Heart left ventricle (tissue), 16 donors: ENCODE data around the gene PAQR5. TPM values are rescaled to one million over a fixed set of nuclear protein-coding genes. Genes with fewer than 3 reads are reported as not detected.

Source experiments
- ATAC-seq, 4 donors: fragments of 200-7000 bp; cut with Tn5 transposase; one replicate each; pipeline ENCODE4 v1.9.1; 2020 to 2022; ENCODE audit warnings: moderate library complexity in 4 of 4, mild to moderate bottlenecking in 3 of 4, moderate number of reproducible peaks in 1 of 4
- DNase-seq, 5 donors: peaks; one replicate each; pipeline ENCODE4 v3.0.0-alpha.2; 2020
- H3K27ac ChIP-seq, 12 donors: fragments of 200-600 bp; sonication (generic) in 4 of 12; one replicate each; pipeline versions ENCODE4 v1.5.0 to v1.8.0; 2016 to 2022; ENCODE audit warnings: mild to moderate bottlenecking in 2 of 12
- H3K27me3 ChIP-seq, 9 donors: fragments of 200-600 bp; sonication (generic) in 2 of 9; one replicate each; pipeline versions ENCODE4 v1.5.1 to v1.8.0; 2016 to 2022; ENCODE audit warnings: mild to moderate bottlenecking in 3 of 9
- H3K36me3 ChIP-seq, 9 donors: fragments of 200-600 bp; sonication (generic) in 2 of 9; one replicate each; pipeline versions ENCODE4 v1.5.0 to v1.8.0; 2018 to 2022; ENCODE audit warnings: mild to moderate bottlenecking in 2 of 9
- H3K4me1 ChIP-seq, 12 donors: fragments of 200-600 bp; sonication (generic) in 4 of 12; one replicate each; pipeline versions ENCODE4 v1.5.0 to v1.8.0; 2016 to 2022; ENCODE audit warnings: mild to moderate bottlenecking in 3 of 12
- H3K4me3 ChIP-seq, 12 donors: fragments of 200-600 bp; sonication (generic) in 4 of 12; one replicate each; pipeline versions ENCODE4 v1.5.0 to v1.8.0; 2017 to 2022; ENCODE audit warnings: mild to moderate bottlenecking in 9 of 12, moderate library complexity in 4 of 12
- H3K9me3 ChIP-seq, 12 donors: fragments of 200-600 bp; sonication (generic) in 4 of 12; one replicate each; pipeline versions ENCODE4 v1.5.0 to v1.8.0; 2016 to 2022; ENCODE audit warnings: mild to moderate bottlenecking in 1 of 12
- POLR2A ChIP-seq, 2 donors: fragments of 450-650 bp; IDR thresholded peaks; one replicate each; pipeline ENCODE4 v1.6.1; 2017; ENCODE audit warnings: antibody characterized with exemption in 2 of 2, mild to moderate bottlenecking in 2 of 2, moderate library complexity in 2 of 2
- WGBS, 4 donors: extraction: QIAGEN DNeasy Blood & Tissue Kit in 2 of 4; methylation state at CpG; one replicate each; pipeline versions ENCODE4 v1.1.5 to v1.1.7; 2013 to 2018; 5-methylcytosine and 5-hydroxymethylcytosine counted together
- intact Hi-C, 10 donors: fragments of 100-400 bp; cut with DNase I; formaldehyde crosslinking; loops; one replicate each; pipeline versions ENCODE4 v1.11.1 to v1.14.2; 2022
- polyA plus RNA-seq, 2 donors: library from polyadenylated mRNA; stranded (reverse); fragments of 200-250 nt; gene quantifications; one replicate each; pipeline ENCODE4 v1.2.3, GENCODE V29; 2013
- total RNA-seq, 9 donors: library from RNA; depleted of rRNA in 2 of 9; stranded (reverse); fragments of >200 nt in 2 of 9; fragmentation: NEBNext Ultra II Directional in 3 of 9; extraction: Animal tissue kit (Norgen Biotek cat#: 25700) in 3 of 9; gene quantifications; one replicate each; pipeline versions ENCODE4 v1.1.0 to v1.2.4, GENCODE V29; 2016 to 2023
- TF ChIP-seq, protein P1 (sequence below), 12 donors: fragments of 200-600 bp; sonication (generic) in 4 of 12; IDR thresholded peaks; one replicate each; pipeline versions ENCODE4 v1.5.0 to v1.8.0; 2018 to 2022; ENCODE audit warnings: antibody characterized with exemption in 12 of 12, mild to moderate bottlenecking in 5 of 12
- donor health status: ischemic (EF 13 %, LVEDD 7.1; RV severe dilation, severe dysfunction).
- donor health status: healthy with polysubstance abuse.
- donor health status: DM: no; HTN: yes; CAD: no.
- donor health status: DM: no; HTN: no; CAD: no.
- donor health status: ischemic (EF 25% LVEDD 6.9; RV normal size, moderate dysfunction).
- donor health status: ischemic (EF 25% LVEDD 5.7; RV mildly dilated, moderate dysfunction).
- donor health status: healthy.
- donor health status: DM: yes; HTN: yes; CAD: no.
- donor health status: ischemic (EF 35%, LVEDD 5.7; RV mildly dilated, moderate dysfunction).
- donor health status: nonischemic (EF 11% LVEDD 7.7; RV severe dilation, severe dysfunction).
- donor health status: DM: yes; HTN: yes; CAD: no.
- donor health status: PGD.
- donor health status: ischemic (EF 29% LVEDD 5.4; RV normal size, mild dysfunction).
- donor health status: nonischemic (EF 23%, LVEDD 6.1; RV moderate dilation, normal function).

Gene PAQR5
- total and polyA plus RNA-seq, 11 donors = 0.27 to 1.6 (median 1.1) TPM

DNA sequence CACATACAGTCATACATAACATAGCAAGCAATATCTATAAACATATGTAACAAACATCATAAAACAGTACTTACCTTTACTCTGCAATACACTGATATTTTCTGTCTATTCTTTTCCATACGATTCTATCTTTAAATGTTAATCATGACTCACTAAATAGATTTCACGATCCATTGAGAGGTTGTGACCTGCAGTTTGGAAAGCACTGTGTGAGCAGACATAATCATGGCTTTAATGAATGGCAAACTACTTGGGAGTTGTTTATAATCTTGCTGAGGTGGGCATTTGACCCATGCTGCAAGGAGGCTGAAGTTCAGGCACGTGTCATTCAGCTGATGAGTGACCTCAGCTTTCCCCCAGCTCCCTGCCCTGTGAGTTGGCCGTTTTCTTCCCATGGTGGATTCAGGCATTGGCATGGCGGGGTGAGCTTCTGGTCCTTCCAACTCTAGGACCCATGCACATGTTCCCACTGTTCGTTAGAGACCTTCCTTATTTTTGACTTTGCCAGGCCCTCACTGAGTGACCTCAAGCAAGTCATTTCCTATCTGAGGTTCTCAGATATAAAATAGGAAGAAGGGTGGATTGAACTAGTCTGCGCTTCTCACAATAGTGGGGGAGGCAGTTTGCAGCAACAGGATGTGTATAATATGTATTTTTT is 41.7 kb downstream of the PAQR5 start:
- H3K4me3 ChIP-seq = no peak overlapping the region
- no peaks in the 10 kb centered on the region for H3K36me3 ChIP-seq
- ATAC-seq (no peak), DNase-seq (no peak)
- H3K9me3 ChIP-seq = peaks cover 0 to 11% (median 0%) of the 10 kb centered on the region in 12 donors
- H3K27ac ChIP-seq = no peak overlapping the region
- TF ChIP-seq, protein P1, sequence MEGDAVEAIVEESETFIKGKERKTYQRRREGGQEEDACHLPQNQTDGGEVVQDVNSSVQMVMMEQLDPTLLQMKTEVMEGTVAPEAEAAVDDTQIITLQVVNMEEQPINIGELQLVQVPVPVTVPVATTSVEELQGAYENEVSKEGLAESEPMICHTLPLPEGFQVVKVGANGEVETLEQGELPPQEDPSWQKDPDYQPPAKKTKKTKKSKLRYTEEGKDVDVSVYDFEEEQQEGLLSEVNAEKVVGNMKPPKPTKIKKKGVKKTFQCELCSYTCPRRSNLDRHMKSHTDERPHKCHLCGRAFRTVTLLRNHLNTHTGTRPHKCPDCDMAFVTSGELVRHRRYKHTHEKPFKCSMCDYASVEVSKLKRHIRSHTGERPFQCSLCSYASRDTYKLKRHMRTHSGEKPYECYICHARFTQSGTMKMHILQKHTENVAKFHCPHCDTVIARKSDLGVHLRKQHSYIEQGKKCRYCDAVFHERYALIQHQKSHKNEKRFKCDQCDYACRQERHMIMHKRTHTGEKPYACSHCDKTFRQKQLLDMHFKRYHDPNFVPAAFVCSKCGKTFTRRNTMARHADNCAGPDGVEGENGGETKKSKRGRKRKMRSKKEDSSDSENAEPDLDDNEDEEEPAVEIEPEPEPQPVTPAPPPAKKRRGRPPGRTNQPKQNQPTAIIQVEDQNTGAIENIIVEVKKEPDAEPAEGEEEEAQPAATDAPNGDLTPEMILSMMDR (IDR thresholded peaks at IDR 0.05) = no peak
- TF ChIP-seq POLR2A (IDR thresholded peaks at IDR 0.05) = no peak
- H3K4me1 ChIP-seq = peaks cover 0 to 6% (median 0%) of the 10 kb centered on the region in 12 donors
- intact Hi-C loops = no loop called here
- 71 to 78% (median 77%) methylated on average over 7 of the region's 7 CpGs for WGBS, 4 donors
- no peaks in the 10 kb centered on the region for H3K27me3 ChIP-seq

DNA sequence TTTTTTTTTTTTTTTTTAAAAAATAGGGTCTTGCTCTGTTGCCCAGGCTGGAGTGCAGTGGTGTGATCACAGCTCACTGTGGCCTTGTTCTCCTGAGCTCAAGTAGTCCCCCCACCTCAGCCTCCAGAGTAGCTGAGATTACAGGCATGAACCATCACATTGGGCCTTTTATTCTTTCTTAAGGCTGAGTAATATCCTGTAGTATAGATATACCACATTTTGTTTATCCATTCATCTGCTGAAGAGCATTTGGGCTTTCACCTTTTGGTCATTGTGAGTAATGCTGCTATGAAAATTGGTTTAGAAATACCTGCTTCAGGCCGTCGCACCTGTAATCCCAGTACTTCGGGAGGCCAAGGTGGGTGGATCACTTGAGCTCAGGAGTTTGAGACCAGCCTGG is 42.6 kb downstream of the PAQR5 start:
- ATAC-seq (no peak), DNase-seq (no peak)
- WGBS, 4 donors = 96 to 98% (median 98%) methylated on average over 3 of the region's 3 CpGs
- no peak overlapping the region for H3K4me3 ChIP-seq
- H3K27ac ChIP-seq = no peak overlapping the region
- intact Hi-C loops = no loop called here
- peaks cover 0 to 10% (median 0%) of the 10 kb centered on the region in 12 donors for H3K9me3 ChIP-seq
- TF ChIP-seq, protein P1 (IDR thresholded peaks at IDR 0.05) = no peak
- no peak for TF ChIP-seq POLR2A (IDR thresholded peaks at IDR 0.05)
- H3K4me1 ChIP-seq = peaks cover 0 to 6% (median 0%) of the 10 kb centered on the region in 12 donors
- no peaks in the 10 kb centered on the region for H3K36me3 ChIP-seq
- no peaks in the 10 kb centered on the region for H3K27me3 ChIP-seq

DNA sequence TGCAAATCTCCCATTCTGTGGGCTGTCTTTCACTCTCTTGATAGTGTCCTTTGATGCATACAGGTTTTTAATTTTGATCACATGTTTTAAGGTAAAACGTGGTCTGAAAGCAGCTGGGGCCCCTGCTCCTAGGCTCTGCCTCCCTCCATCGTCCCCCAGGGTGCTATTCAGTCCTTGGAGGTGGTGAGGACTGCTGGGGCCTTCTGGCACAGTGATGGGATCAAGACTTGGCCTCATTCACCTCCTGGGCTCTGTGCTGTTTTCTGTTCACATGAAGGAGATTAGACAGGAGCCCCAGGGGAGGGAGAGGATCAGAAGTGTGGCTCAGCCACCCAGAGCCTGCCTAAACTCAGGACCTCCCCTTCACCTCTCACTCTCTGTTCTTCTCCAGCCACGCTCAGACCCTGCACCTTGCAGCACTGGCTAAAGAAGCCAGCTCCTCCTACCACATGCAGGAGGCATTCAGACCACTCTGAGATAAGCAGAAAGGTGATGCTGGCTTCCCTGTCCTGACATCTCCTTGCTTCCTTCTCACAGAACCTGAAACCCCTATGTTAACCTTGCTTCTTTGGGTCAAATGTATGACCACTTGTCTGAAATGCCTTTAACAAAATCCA is 43.9 kb downstream of the PAQR5 start:
- Histone ChIP-seq H3K4me3 (no peak overlapping the region), H3K36me3 (no peaks in the 10 kb centered on the region), H3K4me1 (peaks cover 0 to 6% (median 0%) of the 10 kb centered on the region in 12 donors), H3K27me3 (no peaks in the 10 kb centered on the region), H3K27ac (no peak overlapping the region), H3K9me3 (no peaks in the 10 kb centered on the region)
- ATAC-seq = peak in 1 of 4 donors; percentile 18
- 69 to 88% (median 80%) methylated on average over 3 of the region's 3 CpGs for whole genome bisulfite sequencing, 4 donors
- DNase-seq = no peak
- no peak for TF ChIP-seq POLR2A (IDR thresholded peaks at IDR 0.05)
- TF ChIP-seq, protein P1 (IDR thresholded peaks at IDR 0.05) = no peak
- intact Hi-C loops = no loop called here

DNA sequence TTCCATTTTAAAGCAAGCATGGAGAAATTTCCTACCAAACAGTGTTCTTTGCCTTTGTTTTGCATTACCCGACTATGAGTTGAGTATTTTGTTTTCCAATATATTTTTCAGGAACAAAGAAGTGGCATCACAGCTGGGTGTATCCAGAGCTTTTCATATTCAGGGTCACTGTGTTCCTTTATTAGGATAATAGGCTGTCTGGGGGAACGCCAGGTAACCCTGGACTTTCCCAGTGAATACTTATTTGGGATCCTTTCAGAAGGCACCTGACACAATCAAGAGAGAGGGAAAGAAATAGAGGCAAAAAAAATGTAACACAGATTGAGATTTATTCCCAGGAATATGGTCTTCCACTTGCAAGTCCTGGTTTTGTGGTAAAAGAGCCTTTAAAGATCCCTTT is 44.4 kb downstream of the PAQR5 start:
- H3K27ac ChIP-seq = no peak overlapping the region
- H3K36me3 ChIP-seq = no peaks in the 10 kb centered on the region
- H3K9me3 ChIP-seq = no peaks in the 10 kb centered on the region
- peaks cover 0 to 6% (median 0%) of the 10 kb centered on the region in 12 donors for H3K4me1 ChIP-seq
- H3K4me3 ChIP-seq = no peak overlapping the region
- ATAC-seq = no peak
- TF ChIP-seq, protein P1 (IDR thresholded peaks at IDR 0.05) = no peak
- no peak for TF ChIP-seq POLR2A (IDR thresholded peaks at IDR 0.05)
- 20 to 52% (median 34%) methylated on average over 2 of the region's 2 CpGs for WGBS, 4 donors
- DNase-seq = no peak
- no peaks in the 10 kb centered on the region for H3K27me3 ChIP-seq
- intact Hi-C loops = no loop called here
